Mesenchymal stem cell (in vitro differentiated cells and primary cell): Measurements from ENCODE around the gene SENP5.
"Not testable (repeated sequence)": the region's sequence is repeated elsewhere in the genome, so short reads cannot be mapped to it uniquely, and the experiment has no call there.

Source experiments
- DNase-seq: peaks from one replicate; pipeline ENCODE4 v3.0.0-alpha.2; 2013
- H2AFZ ChIP-seq: one replicate; pipeline ENCODE4 v1.6.1; 2013; ENCODE audit warnings: low read depth, mild to moderate bottlenecking, control low read depth, inconsistent platforms, low read length, moderate library complexity
- H2AK5ac ChIP-seq: 2 replicates; pipeline ENCODE4 v1.6.1; 2013; ENCODE audit warnings: low read length, moderate library complexity, mild to moderate bottlenecking, inconsistent platforms; ENCODE audit not compliant: severe bottlenecking
- H2BK120ac ChIP-seq: one replicate; pipeline ENCODE4 v1.6.1; 2013; ENCODE audit warnings: low read depth, mild to moderate bottlenecking, inconsistent platforms, low read length, moderate library complexity
- H2BK12ac ChIP-seq, 2 experiments: one replicate each; pipeline ENCODE4 v1.6.1; 2013; ENCODE audit warnings: inconsistent platforms in 2 of 2, low read length in 2 of 2, mild to moderate bottlenecking in 2 of 2, moderate library complexity in 2 of 2, control low read depth in 1 of 2
- H2BK15ac ChIP-seq: one replicate; pipeline ENCODE4 v1.6.1; 2013; ENCODE audit warnings: mild to moderate bottlenecking, low read depth, inconsistent platforms; ENCODE audit not compliant: poor library complexity, severe bottlenecking
- H2BK5ac ChIP-seq: 2 replicates; pipeline ENCODE4 v1.6.1; 2013; ENCODE audit warnings: low read depth, mild to moderate bottlenecking, low read length, control low read depth, inconsistent platforms; ENCODE audit not compliant: poor library complexity, severe bottlenecking
- H3K14ac ChIP-seq, 2 experiments: one replicate each; pipeline ENCODE4 v1.6.1; 2013; ENCODE audit warnings: inconsistent platforms in 2 of 2, low read length in 2 of 2, control low read depth in 1 of 2, mild to moderate bottlenecking in 1 of 2, moderate library complexity in 1 of 2
- H3K18ac ChIP-seq, 2 experiments: one replicate each; pipeline ENCODE4 v1.6.1; 2013; ENCODE audit warnings: inconsistent platforms in 2 of 2, low read length in 2 of 2, control low read depth in 1 of 2, low read depth in 1 of 2, mild to moderate bottlenecking in 1 of 2
- H3K23ac ChIP-seq, 2 experiments: one replicate each; pipeline ENCODE4 v1.6.1; 2013; ENCODE audit warnings: inconsistent platforms in 2 of 2, low read length in 2 of 2, mild to moderate bottlenecking in 2 of 2, moderate library complexity in 2 of 2, control low read depth in 1 of 2
- H3K27ac ChIP-seq: 2 replicates; pipeline ENCODE4 v1.5.1; 2013; ENCODE audit warnings: mild to moderate bottlenecking, moderate library complexity, low read length, control low read depth, inconsistent platforms; ENCODE audit not compliant: poor library complexity, severe bottlenecking
- H3K27me3 ChIP-seq, 2 experiments: 2 replicates each; pipeline versions ENCODE4 v1.6.1 to v1.7.0; 2013; ENCODE audit warnings: low read length in 2 of 2, mild to moderate bottlenecking in 2 of 2, moderate library complexity in 2 of 2, control low read depth in 1 of 2, inconsistent platforms in 1 of 2; ENCODE audit not compliant: control insufficient read depth in 1 of 2, insufficient read depth in 1 of 2
- H3K36me3 ChIP-seq, 2 experiments: 2 replicates each; pipeline versions ENCODE4 v1.6.1 to v1.7.0; 2013; ENCODE audit warnings: low read length in 2 of 2, control low read depth in 1 of 2, inconsistent platforms in 1 of 2, low read depth in 1 of 2, mild to moderate bottlenecking in 1 of 2; ENCODE audit not compliant: insufficient read depth in 2 of 2, control insufficient read depth in 1 of 2
- H3K4ac ChIP-seq, 2 experiments: one replicate each; pipeline ENCODE4 v1.6.1; 2013; ENCODE audit warnings: inconsistent platforms in 2 of 2, low read length in 2 of 2, mild to moderate bottlenecking in 2 of 2, moderate library complexity in 2 of 2, control low read depth in 1 of 2, low read depth in 1 of 2
- H3K4me1 ChIP-seq: 2 replicates; pipeline ENCODE4 v1.6.1; 2013; ENCODE audit warnings: low read depth, low read length, control low read depth; ENCODE audit not compliant: control insufficient read depth, insufficient read depth
- H3K4me2 ChIP-seq: 2 replicates; pipeline ENCODE4 v1.6.1; 2013; ENCODE audit warnings: low read length, mild to moderate bottlenecking, inconsistent platforms; ENCODE audit not compliant: poor library complexity, severe bottlenecking
- H3K4me3 ChIP-seq, 2 experiments: 2 replicates each; pipeline versions ENCODE4 v1.5.1 to v1.7.0; 2013; ENCODE audit warnings: low read length in 2 of 2, mild to moderate bottlenecking in 2 of 2, control low read depth in 1 of 2, low read depth in 1 of 2; ENCODE audit not compliant: insufficient read depth in 1 of 2
- H3K79me1 ChIP-seq: replicated peaks from 2 replicates; pipeline ENCODE4 v1.6.1; 2013; ENCODE audit warnings: mild to moderate bottlenecking, control low read depth, low read length, inconsistent platforms; ENCODE audit not compliant: poor library complexity, severe bottlenecking
- H3K9ac ChIP-seq: 2 replicates; pipeline ENCODE4 v1.7.0; 2013; ENCODE audit warnings: mild to moderate bottlenecking, low read length, moderate library complexity
- H3K9me3 ChIP-seq: 2 replicates; pipeline ENCODE4 v1.7.0; 2013; ENCODE audit warnings: mild to moderate bottlenecking, low read length; ENCODE audit not compliant: control insufficient read depth
- H4K8ac ChIP-seq: one replicate; pipeline ENCODE4 v1.6.1; 2013; ENCODE audit warnings: inconsistent platforms, mild to moderate bottlenecking, low read length, moderate library complexity
- H4K91ac ChIP-seq: one replicate; pipeline ENCODE4 v1.6.1; 2013; ENCODE audit warnings: mild to moderate bottlenecking, low read length, inconsistent platforms
- WGBS: methylation state at CpG from one replicate; pipeline ENCODE4 v1.1.7; 2013; ENCODE audit warnings: mixed read lengths; 5-methylcytosine and 5-hydroxymethylcytosine counted together

SENP5 gene

DNA sequence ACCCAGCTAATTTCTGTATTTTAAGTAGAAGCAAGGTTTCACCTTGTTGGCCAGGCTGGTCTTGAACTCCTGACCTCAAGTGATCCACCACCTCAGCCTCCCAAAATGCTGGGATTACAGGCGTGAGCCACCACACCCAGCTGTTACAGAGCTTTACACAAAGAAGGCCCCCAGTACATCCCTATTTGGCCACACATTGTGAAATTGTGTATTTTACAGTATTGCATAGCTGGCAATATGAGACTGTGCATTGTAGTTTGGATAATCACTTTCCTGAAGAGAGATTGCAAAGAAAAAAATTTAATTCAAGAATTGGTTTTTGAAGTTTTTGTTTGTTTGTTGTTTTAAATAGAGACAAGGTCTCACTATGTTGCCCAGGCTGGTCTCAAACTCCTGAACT is 31.1 kb upstream of the SENP5 start:
- not testable (repeated sequence) for H3K27me3 ChIP-seq, H3K4me3 ChIP-seq, H3K36me3 ChIP-seq, H3K4me2 ChIP-seq, H3K79me1 ChIP-seq, H2BK120ac ChIP-seq, H3K9ac ChIP-seq, H3K23ac ChIP-seq, H2BK5ac ChIP-seq, H3K9me3 ChIP-seq, H2BK15ac ChIP-seq, H4K91ac ChIP-seq, H3K14ac ChIP-seq, H2AFZ ChIP-seq, H4K8ac ChIP-seq, H3K4me1 ChIP-seq, H3K27ac ChIP-seq, H2AK5ac ChIP-seq, H3K18ac ChIP-seq, H3K4ac ChIP-seq, H2BK12ac ChIP-seq
- 100% methylated on average over 1 of the region's 1 CpG for WGBS
- DNase-seq = peak; percentile 14

- no peak overlapping the region for H2BK5ac ChIP-seq
- H3K36me3 ChIP-seq = peaks cover 1 to 2% of the 10 kb centered on the region in 2 experiments
- H3K23ac ChIP-seq = no peak overlapping the region
- H3K4me1 ChIP-seq = peaks cover 6% of the 10 kb centered on the region
- peak overlapping the region; percentile 26 for H3K9ac ChIP-seq
- no peaks in the 10 kb centered on the region for H3K27me3 ChIP-seq
- H3K9me3 ChIP-seq = no peaks in the 10 kb centered on the region
- H2AK5ac ChIP-seq = no peak overlapping the region
- H4K91ac ChIP-seq = no peak overlapping the region
- peak; percentile 67 for DNase-seq
- H3K18ac ChIP-seq = no peak overlapping the region
- 74% methylated on average over 2 of the region's 3 CpGs for WGBS
- H3K14ac ChIP-seq = no peak overlapping the region
- H4K8ac ChIP-seq = no peak overlapping the region
- H2BK15ac ChIP-seq = no peak overlapping the region
- no peak overlapping the region for H3K4ac ChIP-seq
- no peak overlapping the region for H3K27ac ChIP-seq
- H2BK12ac ChIP-seq = no peak overlapping the region
- H3K4me2 ChIP-seq = no peak overlapping the region
- H2AFZ ChIP-seq = no peak overlapping the region
- H3K79me1 ChIP-seq = no peaks in the 10 kb centered on the region
- no peak overlapping the region for H3K4me3 ChIP-seq
- no peak overlapping the region for H2BK120ac ChIP-seq
These were observed 29.8 kb upstream of the SENP5 start for GRCh38 chr3:196837819-196838420.

DNA sequence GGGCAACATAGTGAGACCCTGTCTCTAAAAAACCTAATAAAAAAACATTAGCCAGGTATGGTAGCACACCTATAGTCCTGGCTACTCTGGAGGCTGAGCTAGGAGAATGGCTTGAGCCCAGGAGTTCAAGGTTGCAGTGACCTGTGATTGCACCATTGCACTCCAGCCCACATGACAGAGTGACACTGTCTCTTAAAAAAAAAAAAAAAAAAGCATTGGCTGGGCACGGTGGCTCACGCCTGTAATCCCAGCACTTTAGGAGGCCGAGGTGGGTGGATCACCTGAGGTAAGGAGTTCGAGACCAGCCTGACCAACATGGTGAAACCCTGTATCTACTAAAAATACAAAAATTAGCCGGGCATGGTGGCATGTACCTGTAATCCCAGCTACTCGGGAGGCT is 28.4 kb upstream of the SENP5 start:
- not testable (repeated sequence) for H3K79me1 ChIP-seq, H3K4ac ChIP-seq, H3K9me3 ChIP-seq, H3K4me1 ChIP-seq, H2BK12ac ChIP-seq, H3K4me3 ChIP-seq, H2AFZ ChIP-seq, H3K36me3 ChIP-seq, H2BK5ac ChIP-seq, H3K4me2 ChIP-seq, H3K14ac ChIP-seq, H3K27me3 ChIP-seq, H4K8ac ChIP-seq, H2AK5ac ChIP-seq, H3K27ac ChIP-seq, DNase-seq, H3K18ac ChIP-seq, H3K23ac ChIP-seq, H2BK15ac ChIP-seq, H3K9ac ChIP-seq, H4K91ac ChIP-seq, H2BK120ac ChIP-seq
- WGBS = 92% methylated on average over 4 of the region's 6 CpGs

GRCh38 chr3:196842567-196843434 is 24.9 kb upstream of the SENP5 start:
- Histone ChIP-seq H3K27ac (no peak overlapping the region), H2BK15ac (no peak overlapping the region), H3K23ac (no peak overlapping the region), H2BK120ac (no peak overlapping the region), H3K4me2 (no peak overlapping the region), H2BK5ac (no peak overlapping the region), H3K14ac (no peak overlapping the region), H2AK5ac (no peak overlapping the region), H4K91ac (no peak overlapping the region), H3K18ac (no peak overlapping the region), H2BK12ac (no peak overlapping the region), H3K27me3 (no peaks in the 10 kb centered on the region), H2AFZ (no peak overlapping the region), H3K36me3 (no peaks in the 10 kb centered on the region), H3K9me3 (no peaks in the 10 kb centered on the region), H3K4ac (no peak overlapping the region), H4K8ac (no peak overlapping the region), H3K4me1 (no peaks in the 10 kb centered on the region), H3K79me1 (no peaks in the 10 kb centered on the region), H3K4me3 (no peak overlapping the region), H3K9ac (no peak overlapping the region)
- DNase-seq = no peak
- WGBS = 93% methylated on average over 17 of the region's 17 CpGs
